ENCODE results near the gene RACGAP1. TPM values are rescaled to one million over a fixed set of nuclear protein-coding genes. Genes with fewer than 3 reads are reported as not detected.

Gene RACGAP1
- total RNA-seq, 1 donor from 2014 or later: 112 TPM

DNA sequence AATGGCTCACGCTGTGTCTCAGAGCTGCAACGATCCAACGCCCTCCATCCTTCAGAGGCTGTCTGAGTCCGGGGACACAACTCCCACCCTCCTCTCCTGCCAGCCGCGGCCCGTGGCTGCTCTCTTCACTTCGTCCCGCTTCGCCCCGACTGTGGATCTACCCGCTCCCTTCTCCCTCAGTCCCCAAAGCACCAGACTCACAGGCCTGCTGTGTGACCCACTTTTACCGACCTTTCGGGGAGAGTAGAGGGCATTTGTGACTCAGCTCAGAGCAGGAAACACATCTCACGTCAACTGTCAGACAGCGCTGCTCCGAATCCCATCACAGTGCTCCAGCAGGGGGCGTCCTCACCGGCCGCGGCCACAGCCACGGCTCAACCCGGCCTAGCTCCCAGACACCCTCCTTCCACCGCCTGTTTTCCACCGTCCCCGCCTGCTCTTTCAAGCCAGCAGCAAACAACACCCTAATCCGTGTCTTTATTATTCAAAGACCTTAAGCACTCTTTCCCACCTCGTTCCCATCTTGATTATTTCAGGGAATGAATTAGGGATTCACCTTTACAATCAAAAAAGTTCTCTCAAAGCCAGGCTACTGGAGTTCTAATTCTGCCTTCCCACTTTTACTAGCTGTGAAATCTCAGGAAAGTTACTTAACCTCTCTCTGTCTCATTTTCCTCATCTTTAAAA, 79.8 kb downstream of the RACGAP1 start:
- intact Hi-C loops (cut with micrococcal nuclease): loop anchor here (1.0 to 2.0 kb wide), 2 partner anchors 21 to 169 kb away; no protein-coding TSS in a partner anchor

DNA sequence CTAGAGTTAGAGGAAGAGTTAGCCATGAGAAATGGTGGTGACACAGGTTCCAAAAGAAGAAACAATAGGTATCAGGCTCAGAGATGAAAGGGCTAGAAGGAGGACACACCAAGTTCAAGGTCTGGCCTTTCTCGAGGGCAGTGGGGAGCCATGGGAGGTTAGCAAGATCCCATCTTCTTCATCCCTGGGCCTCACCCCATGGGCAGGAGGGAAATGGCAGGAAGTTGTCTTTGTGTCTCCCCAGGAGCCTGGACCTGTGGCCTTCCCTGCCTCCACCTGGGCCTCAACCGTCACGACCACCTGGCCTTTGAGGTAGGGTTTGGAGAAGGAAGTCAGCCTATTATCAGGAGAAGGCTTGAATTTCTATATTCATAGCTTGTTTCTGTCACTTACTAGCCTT, 80.6 kb downstream of the RACGAP1 start:
- intact Hi-C loops (cut with micrococcal nuclease): loop anchor here (1.0 to 2.0 kb wide), 2 partner anchors 22 to 168 kb away; no protein-coding TSS in a partner anchor

DNA sequence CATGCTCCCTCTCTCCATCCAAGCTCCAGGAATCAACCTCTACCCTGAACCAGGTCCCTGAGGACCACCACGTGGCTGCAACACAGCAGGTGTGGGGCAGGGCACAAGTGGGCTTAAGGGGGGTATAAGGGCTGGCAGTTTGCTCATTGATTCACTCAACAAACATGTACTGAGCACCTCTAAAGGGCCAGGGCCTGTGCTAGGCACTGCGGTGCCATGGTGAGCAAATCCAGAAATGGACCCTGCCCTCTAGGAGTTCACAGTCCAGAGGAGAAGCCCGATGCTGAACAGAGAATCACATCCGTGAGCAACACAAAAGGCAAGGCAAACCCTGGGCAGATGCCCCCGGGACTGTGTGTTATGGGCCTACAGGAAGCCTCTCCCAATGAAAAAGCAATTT, 81.2 kb downstream of the RACGAP1 start:
- intact Hi-C loops (cut with micrococcal nuclease): loop anchor here (2.0 kb wide), 1 partner anchor 23 kb away; no protein-coding TSS in a partner anchor

DNA sequence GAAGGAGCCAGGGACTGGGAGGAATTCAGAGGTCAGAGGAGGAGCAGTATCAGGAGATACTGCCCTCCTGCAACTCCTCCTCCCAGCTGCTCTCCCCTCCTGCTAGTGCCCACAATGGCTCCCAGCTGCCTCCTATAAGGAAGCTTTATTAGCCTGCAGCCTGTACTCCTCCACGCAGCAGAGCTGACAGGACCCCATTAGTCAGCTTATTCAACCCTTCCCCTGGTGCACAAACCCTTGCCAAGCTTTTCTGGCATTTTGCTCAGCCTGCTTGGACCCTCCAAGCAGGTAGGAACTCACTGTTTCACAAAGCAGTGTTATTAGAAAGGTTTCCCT, 81.7 kb downstream of the RACGAP1 start:
- intact Hi-C loops (cut with micrococcal nuclease): no loop called here

DNA sequence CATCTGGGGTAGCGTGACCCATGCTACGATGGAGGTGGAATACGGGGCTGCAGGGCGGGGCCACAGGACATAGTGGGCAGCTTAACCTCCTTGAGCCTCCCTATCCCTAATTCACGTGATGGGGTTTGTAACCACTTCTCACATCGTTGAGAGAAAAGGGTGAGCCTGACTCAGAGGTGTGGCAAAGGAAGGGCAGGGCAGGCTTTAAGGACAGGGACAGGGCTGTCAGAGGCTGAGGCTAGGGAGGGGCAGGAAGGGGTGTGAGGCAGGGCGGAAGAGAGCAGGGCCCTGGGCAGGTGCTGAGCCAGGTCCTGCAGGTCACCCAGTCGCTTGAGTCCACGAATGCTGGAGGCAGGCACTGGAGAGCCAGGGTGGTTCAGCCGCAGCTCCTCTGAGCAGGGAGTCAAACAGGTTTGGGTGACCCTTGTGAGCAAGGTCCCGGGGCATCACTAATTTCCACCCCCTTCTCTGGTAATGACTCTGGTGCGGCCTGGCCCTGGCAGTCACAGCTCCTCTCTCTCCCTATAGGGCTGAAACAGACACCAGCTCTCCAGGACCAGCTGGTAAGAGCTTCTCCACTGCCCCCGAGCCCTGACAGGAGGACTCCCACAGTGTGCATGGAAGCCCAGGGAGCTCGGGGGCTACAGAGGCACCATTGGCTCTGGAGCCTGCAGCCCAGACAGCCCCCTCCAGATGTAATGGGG, 82.2 kb downstream of the RACGAP1 start:
- intact Hi-C loops (cut with micrococcal nuclease): no loop called here

DNA sequence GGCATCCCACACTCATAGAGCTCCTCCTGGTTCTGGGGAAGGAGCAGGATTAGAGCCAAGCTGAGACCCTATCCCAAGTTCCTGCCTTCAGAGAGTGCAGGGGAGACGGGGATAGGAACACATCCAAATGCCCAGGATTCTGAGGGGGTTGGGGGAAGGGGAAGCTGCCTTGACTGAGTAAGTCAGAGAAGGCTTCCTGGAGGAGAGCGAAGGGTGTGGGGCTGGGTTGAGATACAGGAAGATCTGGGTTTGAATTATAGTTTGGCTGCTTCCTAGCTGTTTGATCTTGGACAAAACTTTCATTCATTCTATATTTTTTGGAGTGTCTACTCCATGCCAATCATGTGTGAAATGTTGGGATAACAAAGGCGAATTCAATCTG, 82.8 kb downstream of the RACGAP1 start:
- intact Hi-C loops (cut with micrococcal nuclease): no loop called here

DNA sequence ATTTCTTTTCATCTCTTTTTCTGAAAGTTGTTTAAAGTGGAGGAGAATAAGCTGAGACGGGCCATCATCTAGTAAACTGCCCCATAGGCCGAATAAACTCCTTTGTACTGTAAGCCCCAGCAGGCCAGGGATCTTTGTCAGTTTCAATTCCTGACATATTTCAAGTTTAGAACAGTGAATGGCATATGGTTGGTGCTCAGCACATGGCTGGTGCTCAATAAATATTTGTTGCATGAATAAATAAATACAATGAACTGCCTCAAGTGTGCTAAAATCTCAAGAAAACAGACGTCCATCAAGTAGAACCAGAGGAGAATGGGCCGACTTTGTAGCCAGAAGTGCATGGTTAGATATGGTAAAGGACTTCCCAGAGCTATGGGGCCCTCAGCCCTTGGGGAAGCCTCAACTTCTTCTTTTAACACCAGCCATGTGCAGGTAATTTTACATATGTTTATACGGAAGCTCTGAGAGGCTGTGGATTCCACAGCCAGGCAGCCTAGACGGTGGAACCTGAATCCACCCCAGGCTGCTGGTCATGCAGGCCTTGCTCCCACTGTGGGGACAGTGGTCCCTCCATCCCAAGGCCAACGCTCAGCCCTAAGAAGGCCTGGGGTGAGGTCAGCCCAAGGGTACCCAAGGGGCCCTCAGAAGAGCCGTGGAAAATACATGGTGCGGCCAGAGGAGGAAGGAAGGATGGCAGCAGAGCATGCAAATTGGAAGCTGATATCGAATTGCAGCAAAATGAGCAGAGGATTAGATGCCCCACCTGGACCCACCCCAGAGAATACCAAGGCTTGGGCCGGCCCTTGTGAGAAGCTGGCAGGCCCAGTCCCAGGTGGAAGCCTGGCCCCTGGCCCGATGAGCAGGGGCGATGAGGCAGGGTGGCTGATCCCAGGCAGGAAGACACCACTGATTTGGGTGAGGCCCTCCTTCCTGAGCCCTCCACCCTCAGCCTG, 83.5 kb downstream of the RACGAP1 start:
- intact Hi-C loops (cut with micrococcal nuclease): no loop called here

DNA sequence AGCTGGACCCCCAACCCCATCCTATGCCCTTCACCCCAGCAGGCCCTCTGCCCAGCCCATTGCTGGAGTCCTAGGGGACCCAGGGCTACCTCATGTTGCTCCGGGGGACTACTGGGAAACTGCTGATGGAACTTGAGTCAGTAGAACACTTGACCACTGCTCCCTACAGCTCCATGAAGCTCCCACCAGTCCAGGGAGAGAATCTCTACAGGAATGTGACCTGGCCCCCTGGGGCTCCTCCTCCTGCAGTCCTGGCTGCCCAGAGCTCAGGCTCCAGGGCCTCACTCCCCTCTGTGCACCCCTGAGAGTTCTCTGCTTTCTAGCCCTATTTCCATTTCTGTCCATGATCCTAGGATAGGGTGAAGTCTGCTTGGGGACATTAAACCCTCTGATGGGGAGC, 85.6 kb downstream of the RACGAP1 start:
- intact Hi-C loops (cut with micrococcal nuclease): no loop called here

DNA sequence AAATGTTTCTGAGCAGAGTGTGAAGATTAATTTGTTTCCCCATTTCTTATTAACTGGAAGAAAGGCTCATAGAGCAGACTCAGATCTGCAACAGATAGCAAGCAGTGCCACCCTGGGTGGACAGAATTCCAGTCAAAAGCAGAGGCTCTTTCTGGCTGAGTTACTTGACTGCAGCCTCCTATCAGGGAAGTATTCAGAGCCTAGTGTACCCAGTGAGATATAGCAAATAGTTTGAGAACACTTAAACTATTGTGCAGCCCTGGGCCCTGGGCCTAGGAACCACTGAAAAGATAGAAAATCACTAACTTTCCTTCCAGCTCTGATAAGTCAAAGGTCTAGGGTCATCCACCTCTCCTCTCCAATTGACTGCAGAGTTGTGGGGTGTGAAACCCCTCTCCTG, 86.0 kb downstream of the RACGAP1 start:
- intact Hi-C loops (cut with micrococcal nuclease): no loop called here

Other genes starting within 250 kb of the RACGAP1 start
- 2.8 TPM in 2 replicates for gene NCKAP5L, start 197.1 kb downstream of the RACGAP1 start, total RNA-seq
- 5.8 and 6.0 TPM in 2 replicates for gene BCDIN3D, start 182.4 kb downstream of the RACGAP1 start, total RNA-seq
- 0.83 and 0.88 TPM in 2 replicates for gene FAIM2, start 121.6 kb downstream of the RACGAP1 start, total RNA-seq
- gene AQP2, start 74.8 kb downstream of the RACGAP1 start, total RNA-seq: not detected in 2 replicates
- gene AQP5, start 63.6 kb downstream of the RACGAP1 start, total RNA-seq: not detected in 2 replicates
- gene AQP6, start 52.5 kb downstream of the RACGAP1 start, total RNA-seq: not detected in 2 replicates
- gene ASIC1, start 32.1 kb upstream of the RACGAP1 start, total RNA-seq: 4.6 TPM in 2 replicates
- gene SMARCD1, start 59.8 kb upstream of the RACGAP1 start, total RNA-seq: 69.9 and 72.5 TPM in 2 replicates
- 0.54 and 0.95 TPM in 2 replicates for gene GPD1, start 78.5 kb upstream of the RACGAP1 start, total RNA-seq
- gene COX14, start 86.7 kb upstream of the RACGAP1 start, total RNA-seq: 42.8 and 47.0 TPM in 2 replicates
- gene CERS5, start 141.9 kb upstream of the RACGAP1 start, total RNA-seq: 56.3 and 65.7 TPM in 2 replicates

All from T-helper 1 cell treated with Interleukin-12 subunit alpha and Interleukin-12 subunit beta and Interleukin-4 antibody, amounts not matched to agents 30 ng/mL and 1 ng/mL, for 36 hours (primary cell).